Peyer's patch (tissue), 4 donors: ENCODE results near the gene CBLN3.

Experiments
- POLR2A ChIP-seq, 2 donors: fragments of 450-650 bp; IDR thresholded peaks; one replicate each; pipeline ENCODE4 v1.5.1; 2017; ENCODE audit warnings: antibody characterized with exemption in 2 of 2, mild to moderate bottlenecking in 2 of 2, moderate library complexity in 2 of 2
- TF ChIP-seq, protein P1 (sequence below), 6 experiments: fragments of 450-650 bp in 4 of 6; fragments of 200-600 bp in 2 of 6; sonication (generic) in 1 of 6; IDR thresholded peaks; one replicate each; pipeline ENCODE4 v1.5.1; 2017 to 2019; ENCODE audit warnings: antibody characterized with exemption in 6 of 6, mild to moderate bottlenecking in 3 of 6, moderate library complexity in 1 of 6

DNA sequence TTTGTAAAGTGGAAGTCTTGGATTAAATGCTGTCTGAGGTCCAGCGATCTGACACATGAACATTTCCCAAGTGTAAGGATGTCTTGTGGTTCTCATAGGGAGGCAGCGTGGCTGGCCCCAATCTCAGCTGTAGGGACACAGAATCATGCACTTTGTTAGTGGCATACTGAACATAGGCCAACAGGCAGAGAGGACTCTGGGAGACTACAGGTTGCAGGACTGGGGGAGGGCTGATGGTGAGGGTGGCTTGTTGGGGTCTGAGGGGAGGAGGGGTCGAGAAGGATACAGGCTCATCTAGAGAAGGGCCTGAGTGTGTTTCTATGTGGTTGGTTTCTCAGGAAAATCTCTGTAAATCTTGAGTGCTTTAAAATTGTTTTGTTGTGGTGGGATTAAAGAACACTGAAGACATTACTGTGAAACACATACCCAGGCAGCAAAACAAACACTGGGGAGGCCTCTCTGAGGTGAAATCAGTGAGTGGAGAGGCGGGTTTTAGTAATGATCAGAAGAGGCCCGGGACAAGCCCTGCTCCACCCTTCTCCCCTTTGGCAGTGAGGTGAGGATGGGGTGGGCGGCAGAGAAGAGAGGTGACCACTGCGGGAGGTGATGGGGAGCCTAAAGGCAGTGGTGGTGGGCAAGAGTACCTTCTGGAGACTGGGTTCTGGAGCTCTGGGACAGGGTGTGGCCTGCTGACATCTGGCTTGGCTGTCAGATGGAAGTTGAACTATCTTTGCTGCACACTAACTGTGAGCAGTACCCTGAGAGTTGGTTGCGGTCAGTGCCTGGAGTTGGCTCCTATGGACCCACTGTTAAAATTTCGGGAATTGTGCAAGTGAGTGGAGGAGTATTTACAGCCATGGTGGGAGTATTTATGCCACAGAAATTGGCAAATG, 27.4 kb downstream of the CBLN3 start:
- TF ChIP-seq, protein P1, sequence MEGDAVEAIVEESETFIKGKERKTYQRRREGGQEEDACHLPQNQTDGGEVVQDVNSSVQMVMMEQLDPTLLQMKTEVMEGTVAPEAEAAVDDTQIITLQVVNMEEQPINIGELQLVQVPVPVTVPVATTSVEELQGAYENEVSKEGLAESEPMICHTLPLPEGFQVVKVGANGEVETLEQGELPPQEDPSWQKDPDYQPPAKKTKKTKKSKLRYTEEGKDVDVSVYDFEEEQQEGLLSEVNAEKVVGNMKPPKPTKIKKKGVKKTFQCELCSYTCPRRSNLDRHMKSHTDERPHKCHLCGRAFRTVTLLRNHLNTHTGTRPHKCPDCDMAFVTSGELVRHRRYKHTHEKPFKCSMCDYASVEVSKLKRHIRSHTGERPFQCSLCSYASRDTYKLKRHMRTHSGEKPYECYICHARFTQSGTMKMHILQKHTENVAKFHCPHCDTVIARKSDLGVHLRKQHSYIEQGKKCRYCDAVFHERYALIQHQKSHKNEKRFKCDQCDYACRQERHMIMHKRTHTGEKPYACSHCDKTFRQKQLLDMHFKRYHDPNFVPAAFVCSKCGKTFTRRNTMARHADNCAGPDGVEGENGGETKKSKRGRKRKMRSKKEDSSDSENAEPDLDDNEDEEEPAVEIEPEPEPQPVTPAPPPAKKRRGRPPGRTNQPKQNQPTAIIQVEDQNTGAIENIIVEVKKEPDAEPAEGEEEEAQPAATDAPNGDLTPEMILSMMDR (IDR thresholded peaks at IDR 0.05): no peak
- no peak for TF ChIP-seq POLR2A (IDR thresholded peaks at IDR 0.05)
